ENCODE data around the gene NES.
A peak's percentile ranks its signal among the peaks of the same experiment; 100 is the strongest.

GRCh38 chr1:156725683-156726280, 48.6 kb upstream of the NES start:
- TF ChIP-seq, protein P1, sequence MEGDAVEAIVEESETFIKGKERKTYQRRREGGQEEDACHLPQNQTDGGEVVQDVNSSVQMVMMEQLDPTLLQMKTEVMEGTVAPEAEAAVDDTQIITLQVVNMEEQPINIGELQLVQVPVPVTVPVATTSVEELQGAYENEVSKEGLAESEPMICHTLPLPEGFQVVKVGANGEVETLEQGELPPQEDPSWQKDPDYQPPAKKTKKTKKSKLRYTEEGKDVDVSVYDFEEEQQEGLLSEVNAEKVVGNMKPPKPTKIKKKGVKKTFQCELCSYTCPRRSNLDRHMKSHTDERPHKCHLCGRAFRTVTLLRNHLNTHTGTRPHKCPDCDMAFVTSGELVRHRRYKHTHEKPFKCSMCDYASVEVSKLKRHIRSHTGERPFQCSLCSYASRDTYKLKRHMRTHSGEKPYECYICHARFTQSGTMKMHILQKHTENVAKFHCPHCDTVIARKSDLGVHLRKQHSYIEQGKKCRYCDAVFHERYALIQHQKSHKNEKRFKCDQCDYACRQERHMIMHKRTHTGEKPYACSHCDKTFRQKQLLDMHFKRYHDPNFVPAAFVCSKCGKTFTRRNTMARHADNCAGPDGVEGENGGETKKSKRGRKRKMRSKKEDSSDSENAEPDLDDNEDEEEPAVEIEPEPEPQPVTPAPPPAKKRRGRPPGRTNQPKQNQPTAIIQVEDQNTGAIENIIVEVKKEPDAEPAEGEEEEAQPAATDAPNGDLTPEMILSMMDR (IDR thresholded peaks at IDR 0.05; ENCODE audit: control extremely low read depth in 1 of 3, insufficient read depth in 1 of 3, low read depth in 1 of 3, low read length in 3 of 3) = peak; percentile 97 to 99 (median 98)
- TF ChIP-seq, protein P2, sequence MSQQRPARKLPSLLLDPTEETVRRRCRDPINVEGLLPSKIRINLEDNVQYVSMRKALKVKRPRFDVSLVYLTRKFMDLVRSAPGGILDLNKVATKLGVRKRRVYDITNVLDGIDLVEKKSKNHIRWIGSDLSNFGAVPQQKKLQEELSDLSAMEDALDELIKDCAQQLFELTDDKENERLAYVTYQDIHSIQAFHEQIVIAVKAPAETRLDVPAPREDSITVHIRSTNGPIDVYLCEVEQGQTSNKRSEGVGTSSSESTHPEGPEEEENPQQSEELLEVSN (IDR thresholded peaks at IDR 0.05) = no peak
- TF ChIP-seq SIN3A (conservative IDR thresholded peaks at IDR 0.05 in 1 of 2, IDR thresholded peaks at IDR 0.05 in 1 of 2; ENCODE audit: low read depth in 1 of 2, low read length in 2 of 2) = peak in 1 of 2 experiments; percentile 84; a peak in 2 of 4 replicates
- no peak; the same call in 1 of the 2 replicates for TF ChIP-seq RFX5 (IDR thresholded peaks at IDR 0.05; ENCODE audit: borderline replicate concordance, low read depth, low read length)
- no peak for TF ChIP-seq GTF2F1 (IDR thresholded peaks at IDR 0.05; ENCODE audit: borderline replicate concordance, low read depth, low read length)
- TF ChIP-seq, protein P3, sequence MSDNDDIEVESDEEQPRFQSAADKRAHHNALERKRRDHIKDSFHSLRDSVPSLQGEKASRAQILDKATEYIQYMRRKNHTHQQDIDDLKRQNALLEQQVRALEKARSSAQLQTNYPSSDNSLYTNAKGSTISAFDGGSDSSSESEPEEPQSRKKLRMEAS (IDR thresholded peaks at IDR 0.05) = peak; percentile 60; the same call in 1 of the 2 replicates
